Heart left ventricle (tissue), 16 donors: ENCODE results near the gene SPECC1. TPM values are rescaled to one million over a fixed set of nuclear protein-coding genes. Genes with fewer than 3 reads are reported as not detected.

ENCODE experiments used
- ATAC-seq, 4 donors: fragments of 200-7000 bp; cut with Tn5 transposase; one replicate each; pipeline ENCODE4 v1.9.1; 2020 to 2022; ENCODE audit warnings: moderate library complexity in 4 of 4, mild to moderate bottlenecking in 3 of 4, moderate number of reproducible peaks in 1 of 4
- DNase-seq, 5 donors: peaks; one replicate each; pipeline ENCODE4 v3.0.0-alpha.2; 2020
- H3K27ac ChIP-seq, 12 donors: fragments of 200-600 bp; sonication (generic) in 4 of 12; one replicate each; pipeline versions ENCODE4 v1.5.0 to v1.8.0; 2016 to 2022; ENCODE audit warnings: mild to moderate bottlenecking in 2 of 12
- H3K27me3 ChIP-seq, 9 donors: fragments of 200-600 bp; sonication (generic) in 2 of 9; one replicate each; pipeline versions ENCODE4 v1.5.1 to v1.8.0; 2016 to 2022; ENCODE audit warnings: mild to moderate bottlenecking in 3 of 9
- H3K36me3 ChIP-seq, 9 donors: fragments of 200-600 bp; sonication (generic) in 2 of 9; one replicate each; pipeline versions ENCODE4 v1.5.0 to v1.8.0; 2018 to 2022; ENCODE audit warnings: mild to moderate bottlenecking in 2 of 9
- H3K4me1 ChIP-seq, 12 donors: fragments of 200-600 bp; sonication (generic) in 4 of 12; one replicate each; pipeline versions ENCODE4 v1.5.0 to v1.8.0; 2016 to 2022; ENCODE audit warnings: mild to moderate bottlenecking in 3 of 12
- H3K4me3 ChIP-seq, 12 donors: fragments of 200-600 bp; sonication (generic) in 4 of 12; one replicate each; pipeline versions ENCODE4 v1.5.0 to v1.8.0; 2017 to 2022; ENCODE audit warnings: mild to moderate bottlenecking in 9 of 12, moderate library complexity in 4 of 12
- H3K9me3 ChIP-seq, 12 donors: fragments of 200-600 bp; sonication (generic) in 4 of 12; one replicate each; pipeline versions ENCODE4 v1.5.0 to v1.8.0; 2016 to 2022; ENCODE audit warnings: mild to moderate bottlenecking in 1 of 12
- POLR2A ChIP-seq, 2 donors: fragments of 450-650 bp; IDR thresholded peaks; one replicate each; pipeline ENCODE4 v1.6.1; 2017; ENCODE audit warnings: antibody characterized with exemption in 2 of 2, mild to moderate bottlenecking in 2 of 2, moderate library complexity in 2 of 2
- WGBS, 4 donors: extraction: QIAGEN DNeasy Blood & Tissue Kit in 2 of 4; methylation state at CpG; one replicate each; pipeline versions ENCODE4 v1.1.5 to v1.1.7; 2013 to 2018; 5-methylcytosine and 5-hydroxymethylcytosine counted together
- intact Hi-C, 10 donors: fragments of 100-400 bp; cut with DNase I; formaldehyde crosslinking; loops; one replicate each; pipeline versions ENCODE4 v1.11.1 to v1.14.2; 2022
- polyA plus RNA-seq, 2 donors: library from polyadenylated mRNA; stranded (reverse); fragments of 200-250 nt; gene quantifications; one replicate each; pipeline ENCODE4 v1.2.3, GENCODE V29; 2013
- total RNA-seq, 9 donors: library from RNA; depleted of rRNA in 2 of 9; stranded (reverse); fragments of >200 nt in 2 of 9; fragmentation: NEBNext Ultra II Directional in 3 of 9; extraction: Animal tissue kit (Norgen Biotek cat#: 25700) in 3 of 9; gene quantifications; one replicate each; pipeline versions ENCODE4 v1.1.0 to v1.2.4, GENCODE V29; 2016 to 2023
- TF ChIP-seq, protein P1 (sequence below), 12 donors: fragments of 200-600 bp; sonication (generic) in 4 of 12; IDR thresholded peaks; one replicate each; pipeline versions ENCODE4 v1.5.0 to v1.8.0; 2018 to 2022; ENCODE audit warnings: antibody characterized with exemption in 12 of 12, mild to moderate bottlenecking in 5 of 12
- donor health status: ischemic (EF 13 %, LVEDD 7.1; RV severe dilation, severe dysfunction).
- donor health status: healthy with polysubstance abuse.
- donor health status: DM: no; HTN: yes; CAD: no.
- donor health status: DM: no; HTN: no; CAD: no.
- donor health status: ischemic (EF 25% LVEDD 6.9; RV normal size, moderate dysfunction).
- donor health status: ischemic (EF 25% LVEDD 5.7; RV mildly dilated, moderate dysfunction).
- donor health status: healthy.
- donor health status: DM: yes; HTN: yes; CAD: no.
- donor health status: ischemic (EF 35%, LVEDD 5.7; RV mildly dilated, moderate dysfunction).
- donor health status: nonischemic (EF 11% LVEDD 7.7; RV severe dilation, severe dysfunction).
- donor health status: DM: yes; HTN: yes; CAD: no.
- donor health status: PGD.
- donor health status: ischemic (EF 29% LVEDD 5.4; RV normal size, mild dysfunction).
- donor health status: nonischemic (EF 23%, LVEDD 6.1; RV moderate dilation, normal function).

SPECC1 gene
- total and polyA plus RNA-seq, 11 donors, result 3.8 to 18.4 (median 10.6) TPM

DNA sequence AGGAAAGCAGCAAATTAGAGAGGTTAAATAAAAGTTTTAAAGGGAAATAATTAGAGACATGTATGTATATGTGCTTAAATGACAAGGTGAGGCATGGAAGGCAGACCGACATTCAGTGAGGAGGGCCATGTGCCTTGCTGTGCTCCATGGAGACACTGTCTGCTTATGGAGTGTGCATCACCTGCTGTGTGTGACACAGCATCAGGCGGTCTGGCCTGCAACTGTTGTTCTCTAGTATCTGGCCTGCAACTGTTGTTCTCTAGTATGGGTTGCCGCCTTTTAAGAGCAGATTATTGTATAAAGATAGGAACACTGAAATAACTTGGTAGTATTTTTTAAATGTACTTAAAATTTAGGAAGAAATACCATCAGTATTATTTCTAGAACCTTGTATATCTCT lies 233.1 kb downstream of the SPECC1 start:
- Histone ChIP-seq H3K27ac (no peak overlapping the region), H3K4me1 (no peaks in the 10 kb centered on the region), H3K27me3 (no peaks in the 10 kb centered on the region), H3K4me3 (no peak overlapping the region), H3K36me3 (peaks cover 0 to 27% (median 12%) of the 10 kb centered on the region in 9 donors), H3K9me3 (no peaks in the 10 kb centered on the region)
- 92 to 97% (median 96%) methylated on average over 3 of the region's 3 CpGs for WGBS, 4 donors
- intact Hi-C loops, result no loop called here
- no peak for ATAC-seq
- DNase-seq, result no peak
- no peak for TF ChIP-seq POLR2A (IDR thresholded peaks at IDR 0.05)
- TF ChIP-seq, protein P1, sequence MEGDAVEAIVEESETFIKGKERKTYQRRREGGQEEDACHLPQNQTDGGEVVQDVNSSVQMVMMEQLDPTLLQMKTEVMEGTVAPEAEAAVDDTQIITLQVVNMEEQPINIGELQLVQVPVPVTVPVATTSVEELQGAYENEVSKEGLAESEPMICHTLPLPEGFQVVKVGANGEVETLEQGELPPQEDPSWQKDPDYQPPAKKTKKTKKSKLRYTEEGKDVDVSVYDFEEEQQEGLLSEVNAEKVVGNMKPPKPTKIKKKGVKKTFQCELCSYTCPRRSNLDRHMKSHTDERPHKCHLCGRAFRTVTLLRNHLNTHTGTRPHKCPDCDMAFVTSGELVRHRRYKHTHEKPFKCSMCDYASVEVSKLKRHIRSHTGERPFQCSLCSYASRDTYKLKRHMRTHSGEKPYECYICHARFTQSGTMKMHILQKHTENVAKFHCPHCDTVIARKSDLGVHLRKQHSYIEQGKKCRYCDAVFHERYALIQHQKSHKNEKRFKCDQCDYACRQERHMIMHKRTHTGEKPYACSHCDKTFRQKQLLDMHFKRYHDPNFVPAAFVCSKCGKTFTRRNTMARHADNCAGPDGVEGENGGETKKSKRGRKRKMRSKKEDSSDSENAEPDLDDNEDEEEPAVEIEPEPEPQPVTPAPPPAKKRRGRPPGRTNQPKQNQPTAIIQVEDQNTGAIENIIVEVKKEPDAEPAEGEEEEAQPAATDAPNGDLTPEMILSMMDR (IDR thresholded peaks at IDR 0.05), result no peak

DNA sequence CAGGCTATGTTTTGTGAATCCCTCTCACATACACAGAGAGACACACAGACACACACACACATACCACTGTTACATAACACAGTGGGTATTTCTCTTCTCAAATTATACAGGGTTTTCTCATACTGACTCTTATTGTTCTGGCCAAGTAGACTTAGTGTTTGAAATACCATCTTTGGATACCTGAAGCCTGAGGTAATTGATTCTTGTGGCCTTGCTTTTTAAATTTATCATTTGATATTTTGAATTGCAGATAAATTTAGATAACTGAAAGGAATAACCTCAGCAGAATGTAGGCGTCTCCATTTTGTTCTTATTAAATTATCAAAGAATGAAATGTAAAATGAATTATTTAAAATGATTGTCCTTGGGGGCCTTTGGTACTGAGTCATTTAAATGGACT lies 234.4 kb downstream of the SPECC1 start:
- no peak for TF ChIP-seq POLR2A (IDR thresholded peaks at IDR 0.05)
- TF ChIP-seq, protein P1 (IDR thresholded peaks at IDR 0.05), result no peak
- Histone ChIP-seq H3K4me3 (no peak overlapping the region), H3K4me1 (no peaks in the 10 kb centered on the region), H3K36me3 (peaks cover 0 to 33% (median 15%) of the 10 kb centered on the region in 9 donors), H3K27me3 (no peaks in the 10 kb centered on the region), H3K27ac (no peak overlapping the region), H3K9me3 (no peaks in the 10 kb centered on the region)
- 85 to 94% (median 93%) methylated on average over 1 of the region's 1 CpG for WGBS, 4 donors
- DNase-seq (no peak), ATAC-seq (no peak)
- intact Hi-C loops, result no loop called here

DNA sequence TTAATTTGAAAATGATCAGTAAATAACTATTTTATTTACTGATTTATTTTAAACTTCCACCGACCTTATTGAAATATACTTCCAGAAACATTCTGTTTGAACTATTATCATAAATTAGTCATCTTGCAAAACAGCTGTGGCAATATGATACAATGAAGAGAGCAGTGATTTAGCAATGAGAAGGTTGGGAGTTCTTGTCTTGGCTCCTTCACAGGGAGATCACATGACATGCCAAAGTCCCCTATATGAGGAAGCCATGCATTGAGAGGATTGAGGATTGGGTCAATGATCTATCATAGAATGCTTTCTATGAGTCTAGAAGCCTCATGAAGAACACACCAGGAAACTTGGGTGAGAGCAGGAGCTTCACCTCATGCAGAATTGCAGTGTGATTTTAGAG lies 235.5 kb downstream of the SPECC1 start:
- H3K4me3 ChIP-seq, result no peak overlapping the region
- peaks cover 0 to 11% (median 0%) of the 10 kb centered on the region in 12 donors for H3K9me3 ChIP-seq
- intact Hi-C loops, result no loop called here
- 86 to 93% (median 92%) methylated on average over 1 of the region's 1 CpG for WGBS, 4 donors
- no peak overlapping the region for H3K27ac ChIP-seq
- no peaks in the 10 kb centered on the region for H3K4me1 ChIP-seq
- H3K36me3 ChIP-seq, result peaks cover 0 to 38% (median 22%) of the 10 kb centered on the region in 9 donors
- no peak for TF ChIP-seq POLR2A (IDR thresholded peaks at IDR 0.05)
- TF ChIP-seq, protein P1 (IDR thresholded peaks at IDR 0.05), result no peak
- ATAC-seq (no peak), DNase-seq (no peak)
- no peaks in the 10 kb centered on the region for H3K27me3 ChIP-seq

DNA sequence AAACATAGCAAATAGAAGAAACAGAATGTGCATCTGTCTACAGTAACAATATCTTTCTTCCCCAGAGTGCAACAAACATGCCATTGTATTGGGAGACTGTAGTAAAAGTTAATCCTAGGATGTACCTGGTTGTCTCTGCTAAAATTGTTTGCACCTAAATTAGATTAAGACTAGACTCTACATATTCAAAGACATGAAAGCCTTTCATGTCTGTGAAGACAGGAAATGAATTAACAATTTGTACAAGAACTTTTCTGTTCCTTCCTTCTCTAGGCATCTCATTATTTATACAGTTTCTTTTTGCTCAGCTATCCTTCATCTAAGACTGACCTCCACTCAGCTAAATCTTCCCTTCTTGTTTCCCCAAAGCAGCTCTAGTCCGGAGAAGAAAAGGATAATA lies 237.5 kb downstream of the SPECC1 start:
- intact Hi-C loops, result no loop called here
- 91 to 98% (median 93%) methylated on average over 1 of the region's 1 CpG for WGBS, 4 donors
- Histone ChIP-seq H3K27ac (no peak overlapping the region), H3K4me3 (no peak overlapping the region), H3K27me3 (no peaks in the 10 kb centered on the region), H3K4me1 (no peaks in the 10 kb centered on the region), H3K36me3 (peaks cover 0 to 41% (median 22%) of the 10 kb centered on the region in 9 donors), H3K9me3 (peaks cover 0 to 14% (median 0%) of the 10 kb centered on the region in 12 donors)
- ATAC-seq, result no peak
- DNase-seq, result no peak
- TF ChIP-seq, protein P1 (IDR thresholded peaks at IDR 0.05), result no peak
- no peak for TF ChIP-seq POLR2A (IDR thresholded peaks at IDR 0.05)
